ENCODE results near the gene FOXK1.
A peak's percentile ranks its signal among the peaks of the same experiment; 100 is the strongest.

FOXK1 gene

GRCh38 chr7:4763091-4763793, 81.1 kb downstream of the FOXK1 start:
- DNase-seq, result no peak
- peaks cover 79% of the 10 kb centered on the region for H3K36me3 Mint-ChIP-seq (ENCODE audit: low read depth)
- no peaks in the 10 kb centered on the region for H3K9me3 Mint-ChIP-seq
- H3K27ac Mint-ChIP-seq, result no peak overlapping the region
- no peaks in the 10 kb centered on the region for H3K4me1 Mint-ChIP-seq (ENCODE audit: low read depth)
- H3K4me3 Mint-ChIP-seq, result no peak overlapping the region
- H3K27me3 Mint-ChIP-seq, result no peaks in the 10 kb centered on the region

- Mint-ChIP-seq H3K4me3 (no peak overlapping the region), H3K9me3 (no peaks in the 10 kb centered on the region), H3K4me1 (ENCODE audit: low read depth) (no peaks in the 10 kb centered on the region), H3K36me3 (ENCODE audit: low read depth) (peaks cover 74% of the 10 kb centered on the region), H3K27ac (no peak overlapping the region), H3K27me3 (no peaks in the 10 kb centered on the region)
- no peak for DNase-seq
Observed at GRCh38 chr7:4763794-4764185, 81.7 kb downstream of the FOXK1 start.

GRCh38 chr7:4764402-4765007, 82.4 kb downstream of the FOXK1 start:
- Mint-ChIP-seq H3K27ac (no peak overlapping the region), H3K9me3 (no peaks in the 10 kb centered on the region), H3K4me3 (no peak overlapping the region), H3K4me1 (ENCODE audit: low read depth) (no peaks in the 10 kb centered on the region), H3K27me3 (no peaks in the 10 kb centered on the region), H3K36me3 (ENCODE audit: low read depth) (peaks cover 69% of the 10 kb centered on the region)
- no peak for DNase-seq

- Mint-ChIP-seq H3K4me1 (ENCODE audit: low read depth) (peaks cover 5% of the 10 kb centered on the region), H3K27ac (no peak overlapping the region)
Observed at GRCh38 chr7:4765776-4766490, 83.8 kb downstream of the FOXK1 start.

GRCh38 chr7:4766666-4767519, 84.8 kb downstream of the FOXK1 start:
- Mint-ChIP-seq H3K4me1 (ENCODE audit: low read depth) (peaks cover 5% of the 10 kb centered on the region), H3K36me3 (ENCODE audit: low read depth) (peaks cover 64% of the 10 kb centered on the region), H3K27me3 (no peaks in the 10 kb centered on the region), H3K27ac (peak overlapping the region; percentile 29), H3K9me3 (no peaks in the 10 kb centered on the region), H3K4me3 (no peak overlapping the region)
- DNase-seq, result no peak

More at GRCh38 chr7:4765776-4766490, 83.8 kb downstream of the FOXK1 start:
- H3K4me3 Mint-ChIP-seq, result no peak overlapping the region
- peaks cover 67% of the 10 kb centered on the region for H3K36me3 Mint-ChIP-seq (ENCODE audit: low read depth)
- H3K9me3 Mint-ChIP-seq, result no peaks in the 10 kb centered on the region
- no peak for DNase-seq
- H3K27me3 Mint-ChIP-seq, result no peaks in the 10 kb centered on the region

- Mint-ChIP-seq H3K4me3 (no peak overlapping the region), H3K27me3 (no peaks in the 10 kb centered on the region), H3K27ac (peak overlapping the region; percentile 18), H3K36me3 (ENCODE audit: low read depth) (peaks cover 55% of the 10 kb centered on the region), H3K4me1 (ENCODE audit: low read depth) (peaks cover 8% of the 10 kb centered on the region), H3K9me3 (no peaks in the 10 kb centered on the region)
- DNase-seq, result no peak
Observed at GRCh38 chr7:4768597-4769569, 86.8 kb downstream of the FOXK1 start.

- H3K27ac Mint-ChIP-seq, result peak overlapping the region; percentile 75
- DNase-seq, result no peak
Observed at GRCh38 chr7:4769761-4770160, 87.7 kb downstream of the FOXK1 start.

GRCh38 chr7:4770886-4771285, 88.8 kb downstream of the FOXK1 start:
- H3K4me1 Mint-ChIP-seq (ENCODE audit: low read depth), result peaks cover 24% of the 10 kb centered on the region
- H3K9me3 Mint-ChIP-seq, result no peaks in the 10 kb centered on the region
- no peak for DNase-seq
- H3K4me3 Mint-ChIP-seq, result no peak overlapping the region
- H3K27me3 Mint-ChIP-seq, result no peaks in the 10 kb centered on the region
- peak overlapping the region; percentile 75 for H3K27ac Mint-ChIP-seq
- peaks cover 53% of the 10 kb centered on the region for H3K36me3 Mint-ChIP-seq (ENCODE audit: low read depth)

More at GRCh38 chr7:4769761-4770160, 87.7 kb downstream of the FOXK1 start:
- Mint-ChIP-seq H3K4me3 (no peak overlapping the region), H3K4me1 (ENCODE audit: low read depth) (peaks cover 16% of the 10 kb centered on the region), H3K27me3 (no peaks in the 10 kb centered on the region), H3K9me3 (no peaks in the 10 kb centered on the region), H3K36me3 (ENCODE audit: low read depth) (peaks cover 49% of the 10 kb centered on the region)

- H3K27ac Mint-ChIP-seq, result no peak overlapping the region
- no peaks in the 10 kb centered on the region for H3K9me3 Mint-ChIP-seq
- no peaks in the 10 kb centered on the region for H3K27me3 Mint-ChIP-seq
- H3K4me1 Mint-ChIP-seq (ENCODE audit: low read depth), result peaks cover 30% of the 10 kb centered on the region
- H3K4me3 Mint-ChIP-seq, result no peak overlapping the region
- DNase-seq, result no peak
- H3K36me3 Mint-ChIP-seq (ENCODE audit: low read depth), result peaks cover 51% of the 10 kb centered on the region
Observed at GRCh38 chr7:4771737-4772136, 89.6 kb downstream of the FOXK1 start.

GRCh38 chr7:4772306-4772705, 90.2 kb downstream of the FOXK1 start:
- Mint-ChIP-seq H3K27me3 (no peaks in the 10 kb centered on the region), H3K27ac (no peak overlapping the region), H3K9me3 (no peaks in the 10 kb centered on the region), H3K4me1 (ENCODE audit: low read depth) (peaks cover 34% of the 10 kb centered on the region), H3K4me3 (no peak overlapping the region), H3K36me3 (ENCODE audit: low read depth) (peaks cover 50% of the 10 kb centered on the region)
- DNase-seq, result no peak

- peak overlapping the region; percentile 99 for H3K27ac Mint-ChIP-seq
- DNase-seq, result no peak
- peak overlapping the region; percentile 99 for H3K4me3 Mint-ChIP-seq
- H3K27me3 Mint-ChIP-seq, result no peaks in the 10 kb centered on the region
- H3K4me1 Mint-ChIP-seq (ENCODE audit: low read depth), result peaks cover 45% of the 10 kb centered on the region
- peaks cover 55% of the 10 kb centered on the region for H3K36me3 Mint-ChIP-seq (ENCODE audit: low read depth)
- H3K9me3 Mint-ChIP-seq, result no peaks in the 10 kb centered on the region
Observed at GRCh38 chr7:4774007-4774406, 91.9 kb downstream of the FOXK1 start.

GRCh38 chr7:4774658-4775249, 92.7 kb downstream of the FOXK1 start:
- H3K36me3 Mint-ChIP-seq (ENCODE audit: low read depth), result peaks cover 52% of the 10 kb centered on the region
- peaks cover 42% of the 10 kb centered on the region for H3K4me1 Mint-ChIP-seq (ENCODE audit: low read depth)
- H3K27me3 Mint-ChIP-seq, result no peaks in the 10 kb centered on the region
- peak overlapping the region; percentile 99 for H3K4me3 Mint-ChIP-seq
- peak overlapping the region; percentile 99 for H3K27ac Mint-ChIP-seq
- DNase-seq, result no peak
- H3K9me3 Mint-ChIP-seq, result no peaks in the 10 kb centered on the region

- DNase-seq, result peak; percentile 96
- Mint-ChIP-seq H3K27ac (peak within 1 kb of the TSS; percentile 99), H3K27me3 (no peaks in the 10 kb centered on the region), H3K36me3 (ENCODE audit: low read depth) (peaks cover 55% of the 10 kb centered on the region), H3K9me3 (no peaks in the 10 kb centered on the region), H3K4me3 (peak within 1 kb of the TSS; percentile 99), H3K4me1 (ENCODE audit: low read depth) (peaks cover 40% of the 10 kb centered on the region)
Observed at GRCh38 chr7:4775250-4775847, 93.3 kb downstream of the FOXK1 start, which contains the start of gene AP5Z1. AP5Z1 (plus strand) TSS chr7:4775623; CDS start chr7:4775716, 93 bp downstream.
